Effector memory CD4-positive, alpha-beta T cell (primary cell): ENCODE data around the gene NCKAP5.

Source experiments
- DNase-seq, 3 donors: peaks; one replicate each; pipeline ENCODE4 v3.0.0-alpha.2; 2020
- H3K27ac ChIP-seq: 2 replicates; pipeline ENCODE4 v1.7.0; 2013; ENCODE audit warnings: mild to moderate bottlenecking, low read length, moderate library complexity; ENCODE audit not compliant: insufficient read depth, poor library complexity, severe bottlenecking
- H3K27me3 ChIP-seq: replicated peaks from 2 replicates; pipeline ENCODE4 v1.7.0; 2013; ENCODE audit warnings: mild to moderate bottlenecking, low read length; ENCODE audit not compliant: insufficient read depth, control insufficient read depth, poor library complexity, severe bottlenecking
- H3K36me3 ChIP-seq: 2 replicates; pipeline ENCODE4 v1.7.0; 2013; ENCODE audit warnings: mild to moderate bottlenecking, low read length, moderate library complexity; ENCODE audit not compliant: control insufficient read depth, insufficient read depth
- H3K4me1 ChIP-seq: 2 replicates; pipeline ENCODE4 v1.7.0; 2013; ENCODE audit warnings: low read length, mild to moderate bottlenecking; ENCODE audit not compliant: control insufficient read depth, insufficient read depth, poor library complexity, severe bottlenecking
- H3K4me3 ChIP-seq: 2 replicates; pipeline ENCODE4 v1.7.0; 2013; ENCODE audit warnings: low read length, low read depth, mild to moderate bottlenecking; ENCODE audit not compliant: insufficient read depth, poor library complexity, severe bottlenecking
- H3K9me3 ChIP-seq: 2 replicates; pipeline ENCODE4 v1.7.0; 2013; ENCODE audit warnings: mild to moderate bottlenecking, low read length, moderate library complexity; ENCODE audit not compliant: control insufficient read depth

Gene NCKAP5

GRCh38 chr2:133123904-133124303 lies 444.4 kb downstream of the NCKAP5 start:
- no peaks in the 10 kb centered on the region for H3K27me3 ChIP-seq
- H3K36me3 ChIP-seq: no peaks in the 10 kb centered on the region
- no peak for DNase-seq
- H3K27ac ChIP-seq: no peak overlapping the region
- H3K4me3 ChIP-seq: no peak overlapping the region
- no peaks in the 10 kb centered on the region for H3K4me1 ChIP-seq
- H3K9me3 ChIP-seq: no peaks in the 10 kb centered on the region

- H3K27ac ChIP-seq: no peak overlapping the region
- no peaks in the 10 kb centered on the region for H3K36me3 ChIP-seq
- H3K4me3 ChIP-seq: no peak overlapping the region
- H3K27me3 ChIP-seq: no peaks in the 10 kb centered on the region
- DNase-seq: no peak
- no peaks in the 10 kb centered on the region for H3K9me3 ChIP-seq
- no peaks in the 10 kb centered on the region for H3K4me1 ChIP-seq
Observed at GRCh38 chr2:133123393-133123792, 444.9 kb downstream of the NCKAP5 start.

- DNase-seq: no peak
- H3K27me3 ChIP-seq: no peaks in the 10 kb centered on the region
- no peak overlapping the region for H3K4me3 ChIP-seq
- no peaks in the 10 kb centered on the region for H3K36me3 ChIP-seq
- H3K9me3 ChIP-seq: no peaks in the 10 kb centered on the region
- no peaks in the 10 kb centered on the region for H3K4me1 ChIP-seq
- H3K27ac ChIP-seq: no peak overlapping the region
Observed at GRCh38 chr2:133122529-133122928, 445.7 kb downstream of the NCKAP5 start.

GRCh38 chr2:133120310-133120709 lies 448.0 kb downstream of the NCKAP5 start:
- no peaks in the 10 kb centered on the region for H3K36me3 ChIP-seq
- H3K4me3 ChIP-seq: no peak overlapping the region
- no peak overlapping the region for H3K27ac ChIP-seq
- no peaks in the 10 kb centered on the region for H3K4me1 ChIP-seq
- H3K9me3 ChIP-seq: no peaks in the 10 kb centered on the region
- DNase-seq: no peak
- no peaks in the 10 kb centered on the region for H3K27me3 ChIP-seq

GRCh38 chr2:133110201-133110600 lies 458.1 kb downstream of the NCKAP5 start:
- no peak for DNase-seq
- Histone ChIP-seq H3K4me3 (no peak overlapping the region), H3K27ac (no peak overlapping the region), H3K9me3 (no peaks in the 10 kb centered on the region), H3K4me1 (no peaks in the 10 kb centered on the region), H3K36me3 (no peaks in the 10 kb centered on the region), H3K27me3 (no peaks in the 10 kb centered on the region)

GRCh38 chr2:133109772-133110171 lies 458.5 kb downstream of the NCKAP5 start:
- H3K4me1 ChIP-seq: no peaks in the 10 kb centered on the region
- H3K27me3 ChIP-seq: no peaks in the 10 kb centered on the region
- H3K27ac ChIP-seq: no peak overlapping the region
- DNase-seq: no peak
- no peaks in the 10 kb centered on the region for H3K36me3 ChIP-seq
- H3K4me3 ChIP-seq: no peak overlapping the region
- H3K9me3 ChIP-seq: no peaks in the 10 kb centered on the region

GRCh38 chr2:133107058-133107815 lies 461.0 kb downstream of the NCKAP5 start:
- Histone ChIP-seq H3K4me3 (no peak overlapping the region), H3K4me1 (no peaks in the 10 kb centered on the region), H3K36me3 (no peaks in the 10 kb centered on the region), H3K27me3 (no peaks in the 10 kb centered on the region), H3K27ac (no peak overlapping the region), H3K9me3 (no peaks in the 10 kb centered on the region)
- no peak for DNase-seq

- no peaks in the 10 kb centered on the region for H3K4me1 ChIP-seq
Observed at GRCh38 chr2:133104871-133105270, 463.4 kb downstream of the NCKAP5 start.

GRCh38 chr2:133098787-133099186 lies 469.5 kb downstream of the NCKAP5 start:
- Histone ChIP-seq H3K9me3 (no peaks in the 10 kb centered on the region), H3K4me3 (no peak overlapping the region), H3K36me3 (no peaks in the 10 kb centered on the region), H3K4me1 (no peaks in the 10 kb centered on the region), H3K27me3 (no peaks in the 10 kb centered on the region), H3K27ac (no peak overlapping the region)
- DNase-seq: no peak

More at GRCh38 chr2:133104871-133105270, 463.4 kb downstream of the NCKAP5 start:
- Histone ChIP-seq H3K36me3 (no peaks in the 10 kb centered on the region), H3K9me3 (no peaks in the 10 kb centered on the region), H3K27ac (no peak overlapping the region), H3K4me3 (no peak overlapping the region), H3K27me3 (no peaks in the 10 kb centered on the region)
- no peak for DNase-seq

- no peak for DNase-seq
- no peak overlapping the region for H3K4me3 ChIP-seq
- H3K27ac ChIP-seq: no peak overlapping the region
- H3K4me1 ChIP-seq: no peaks in the 10 kb centered on the region
- H3K27me3 ChIP-seq: no peaks in the 10 kb centered on the region
- H3K9me3 ChIP-seq: no peaks in the 10 kb centered on the region
- no peaks in the 10 kb centered on the region for H3K36me3 ChIP-seq
Observed at GRCh38 chr2:133097666-133098065, 470.6 kb downstream of the NCKAP5 start.
